GM12872 (cell line): ENCODE measurements around the gene MBD3L3.

Experiments used
- CTCF ChIP-seq: IDR thresholded peaks from 3 replicates; pipeline ENCODE4 v1.5.1; 2011; ENCODE audit warnings: low read depth, mild to moderate bottlenecking, low read length, moderate library complexity; ENCODE audit not compliant: insufficient read depth

Gene MBD3L3

GRCh38 chr19:7007859-7008258 lies 50.6 kb downstream of the MBD3L3 start:
- no peak for TF ChIP-seq CTCF
